GM19023 (cell line): ENCODE measurements around the gene WDR86.

Experiments used
- ATAC-seq: cut with Tn5 transposase; IDR thresholded peaks from one replicate; pipeline ENCODE4 v1.9.1; 2021; ENCODE audit warnings: mild to moderate bottlenecking, moderate library complexity; ENCODE audit not compliant: unreplicated experiment

Gene WDR86

GRCh38 chr7:151392002-151392401, 17.8 kb downstream of the WDR86 start:
- no peak for ATAC-seq

- ATAC-seq: no peak
Observed at GRCh38 chr7:151391358-151391730, 18.5 kb downstream of the WDR86 start.

GRCh38 chr7:151390598-151391357, 19.1 kb downstream of the WDR86 start:
- no peak for ATAC-seq

- ATAC-seq: no peak
Observed at GRCh38 chr7:151389768-151390597, 19.9 kb downstream of the WDR86 start.

- ATAC-seq: no peak
Observed at GRCh38 chr7:151389096-151389767, 20.6 kb downstream of the WDR86 start.

- ATAC-seq: no peak
Observed at GRCh38 chr7:151388430-151388829, 21.4 kb downstream of the WDR86 start.

- ATAC-seq: no peak
Observed at GRCh38 chr7:151388007-151388297, 21.9 kb downstream of the WDR86 start.

GRCh38 chr7:151387161-151388006, 22.5 kb downstream of the WDR86 start:
- no peak for ATAC-seq

GRCh38 chr7:151386301-151387160, 23.3 kb downstream of the WDR86 start:
- ATAC-seq: no peak

GRCh38 chr7:151385626-151386300, 24.1 kb downstream of the WDR86 start:
- ATAC-seq: no peak

GRCh38 chr7:151384776-151385625, 24.8 kb downstream of the WDR86 start:
- ATAC-seq: no peak

- ATAC-seq: no peak
Observed at GRCh38 chr7:151384352-151384697, 25.5 kb downstream of the WDR86 start.

- no peak for ATAC-seq
Observed at GRCh38 chr7:151383638-151384351, 26.0 kb downstream of the WDR86 start.

- ATAC-seq: no peak
Observed at GRCh38 chr7:151382079-151382885, 27.6 kb downstream of the WDR86 start.

GRCh38 chr7:151381348-151382078, 28.3 kb downstream of the WDR86 start:
- ATAC-seq: no peak

- ATAC-seq: no peak
Observed at GRCh38 chr7:151381098-151381347, 28.8 kb downstream of the WDR86 start.
